HG03039 (cell line): ENCODE data around the gene GGTLC1.

ENCODE experiments used
- ATAC-seq: cut with Tn5 transposase; IDR thresholded peaks from one replicate; pipeline ENCODE4 v1.9.1; 2021; ENCODE audit warnings: mild to moderate bottlenecking, moderate library complexity; ENCODE audit not compliant: unreplicated experiment

Gene GGTLC1

DNA sequence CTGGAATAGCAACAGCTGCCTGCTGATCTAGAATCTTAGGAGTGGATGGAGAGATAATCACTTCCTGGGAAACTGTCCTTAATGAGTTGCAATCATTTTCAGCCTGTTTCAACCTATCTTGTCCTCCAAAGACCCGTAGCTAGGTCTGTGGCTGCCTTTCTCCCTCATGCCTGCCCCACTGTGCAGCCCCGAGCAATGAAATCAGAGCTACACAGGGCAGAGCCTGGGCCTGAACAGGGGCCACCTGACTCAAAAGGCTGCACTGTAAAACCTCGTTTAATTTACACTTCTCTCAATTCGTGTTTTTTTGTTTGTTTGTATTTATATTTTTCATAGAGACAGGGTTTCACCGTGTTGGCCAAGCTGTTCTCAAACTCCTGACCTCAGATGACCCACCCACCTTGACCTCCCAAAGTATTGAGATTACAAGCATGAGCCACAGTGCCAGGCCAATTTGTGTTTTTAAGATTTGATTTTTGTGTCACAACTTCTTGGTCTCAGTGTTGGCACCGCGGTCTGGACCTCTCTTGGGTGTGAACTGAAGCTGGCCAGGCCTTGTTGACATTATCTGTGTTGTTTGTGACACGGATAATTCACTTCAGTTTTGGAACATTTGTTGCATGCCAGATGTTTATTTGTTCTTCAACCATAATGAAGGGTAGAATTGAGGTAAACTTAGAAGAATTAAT lies 21.5 kb downstream of the GGTLC1 start:
- ATAC-seq: no peak

DNA sequence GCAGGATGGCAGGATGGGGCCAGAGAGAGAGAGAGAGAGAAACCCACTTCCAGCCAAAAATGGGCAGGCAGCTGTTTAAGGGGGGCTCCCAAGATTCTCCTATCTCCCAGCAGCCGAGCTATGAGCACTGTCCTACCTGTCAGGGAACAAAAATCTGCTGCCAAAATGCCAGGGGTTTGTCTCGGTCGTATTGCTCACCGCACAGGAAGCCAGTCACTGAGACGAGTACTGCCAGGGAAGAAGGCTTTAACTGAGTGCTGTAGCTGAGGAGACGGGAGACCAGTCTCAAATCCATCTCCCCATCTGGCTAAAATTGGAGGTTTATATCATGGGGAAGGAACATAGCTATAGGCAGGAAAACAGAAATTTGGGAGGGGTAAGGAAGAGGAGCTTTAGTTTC lies 22.3 kb downstream of the GGTLC1 start:
- ATAC-seq: no peak

DNA sequence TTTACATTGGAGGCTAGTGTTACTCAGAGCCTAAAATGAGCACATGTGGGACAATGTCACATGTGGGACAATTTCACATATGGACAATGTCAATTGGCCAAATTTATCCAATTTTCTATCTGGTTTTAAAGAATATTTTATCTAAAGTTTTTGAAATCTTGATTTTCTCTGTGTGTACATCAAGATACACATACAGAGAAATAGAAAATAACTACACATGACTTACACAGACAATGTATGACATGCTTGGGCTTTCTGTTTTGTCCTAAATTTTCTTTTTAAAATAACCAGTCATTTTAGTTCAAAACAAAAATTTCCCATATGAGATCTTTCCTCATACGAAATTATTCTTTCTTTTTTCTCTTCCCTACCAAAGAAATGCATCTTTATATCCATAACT lies 24.6 kb downstream of the GGTLC1 start:
- no peak for ATAC-seq

DNA sequence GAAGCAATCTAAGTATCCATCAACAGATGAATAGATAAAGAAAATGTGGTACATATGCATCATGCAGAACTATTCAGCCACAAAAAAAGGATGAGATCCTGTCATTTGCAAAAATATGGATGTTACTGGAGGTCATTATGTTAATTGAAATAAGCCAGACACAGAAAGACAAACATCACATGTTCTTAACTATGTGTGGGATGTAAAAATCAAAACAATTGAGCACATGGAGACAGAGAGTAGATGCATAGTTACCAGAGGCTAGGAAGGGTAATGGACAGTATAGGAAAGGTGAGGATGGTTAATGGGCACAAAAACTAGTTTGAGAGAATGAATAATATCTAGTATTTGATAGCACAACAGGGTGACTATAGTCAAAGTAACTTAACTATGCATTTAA lies 26.3 kb downstream of the GGTLC1 start:
- ATAC-seq: no peak

DNA sequence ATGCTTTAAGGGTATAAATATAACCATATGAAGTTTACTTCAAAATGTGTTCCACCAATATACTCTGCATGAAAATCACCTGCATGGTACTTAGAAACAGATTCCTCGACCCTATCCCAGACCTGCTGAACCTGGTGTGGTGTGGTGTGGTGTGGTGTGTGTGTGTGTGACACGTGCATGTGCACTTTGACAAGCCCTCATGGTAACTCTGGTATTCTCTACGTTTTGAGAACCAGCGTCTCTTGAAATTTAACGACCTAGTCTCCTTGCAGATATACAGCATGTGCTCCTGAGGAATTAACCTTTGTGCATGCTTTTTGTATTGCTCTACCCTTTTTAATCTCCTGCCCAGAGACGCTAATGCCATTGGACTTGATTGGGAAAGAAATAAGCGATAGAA lies 29.5 kb downstream of the GGTLC1 start:
- no peak for ATAC-seq

DNA sequence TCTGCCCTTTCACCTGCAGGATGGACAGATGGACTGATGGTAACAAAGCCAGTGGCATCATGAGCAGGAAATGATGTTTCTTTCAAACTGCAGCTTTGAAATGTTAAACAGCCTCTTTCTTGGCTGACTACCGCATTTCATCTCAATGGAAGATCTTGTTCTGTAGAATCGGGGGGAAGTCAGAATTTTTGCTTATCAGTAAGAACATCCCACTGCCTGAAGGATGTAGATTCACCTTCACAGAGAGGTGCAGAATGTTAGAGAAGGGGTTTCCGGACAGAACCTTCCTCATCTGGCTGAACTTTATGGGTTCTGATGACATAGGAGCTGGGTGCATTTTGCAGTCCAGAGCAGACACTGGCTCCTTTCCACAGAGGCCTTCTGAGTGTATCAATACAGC lies 32.7 kb downstream of the GGTLC1 start:
- ATAC-seq: no peak

DNA sequence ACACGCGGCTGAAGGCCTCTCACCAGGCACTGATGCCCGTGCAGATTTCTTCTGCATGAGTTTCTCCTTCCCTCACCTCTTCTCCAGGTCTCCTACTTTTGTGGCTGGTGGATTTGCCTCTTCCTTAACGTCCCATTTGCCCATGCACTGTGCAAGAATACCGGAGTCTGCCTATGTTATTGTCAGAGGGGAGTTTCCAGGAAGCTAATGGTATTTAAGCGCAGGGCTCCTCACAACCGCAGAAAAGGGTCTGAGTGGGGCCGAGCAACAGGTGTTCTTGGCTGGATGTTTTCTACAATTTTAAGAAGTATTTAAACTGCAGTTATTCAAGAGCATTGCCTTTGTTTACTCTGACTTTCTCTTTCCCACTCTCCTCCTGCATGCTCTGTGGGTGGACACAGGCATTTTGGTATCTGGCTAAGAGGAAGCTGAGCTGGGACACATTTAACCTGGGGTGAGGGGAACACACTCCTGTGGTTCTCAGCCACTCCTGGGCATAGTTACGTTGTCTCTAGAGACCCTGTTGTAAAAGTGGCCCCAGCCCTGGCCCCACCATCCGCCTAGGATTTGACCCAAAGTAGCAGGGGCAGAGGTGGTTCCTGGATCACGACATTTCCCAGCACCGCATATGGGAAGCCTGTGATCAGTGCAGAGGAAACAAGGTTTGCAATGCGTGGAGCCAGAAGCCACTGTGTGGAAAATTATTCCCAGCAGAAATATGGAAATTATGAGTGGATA lies 34.4 kb downstream of the GGTLC1 start:
- ATAC-seq: no peak

DNA sequence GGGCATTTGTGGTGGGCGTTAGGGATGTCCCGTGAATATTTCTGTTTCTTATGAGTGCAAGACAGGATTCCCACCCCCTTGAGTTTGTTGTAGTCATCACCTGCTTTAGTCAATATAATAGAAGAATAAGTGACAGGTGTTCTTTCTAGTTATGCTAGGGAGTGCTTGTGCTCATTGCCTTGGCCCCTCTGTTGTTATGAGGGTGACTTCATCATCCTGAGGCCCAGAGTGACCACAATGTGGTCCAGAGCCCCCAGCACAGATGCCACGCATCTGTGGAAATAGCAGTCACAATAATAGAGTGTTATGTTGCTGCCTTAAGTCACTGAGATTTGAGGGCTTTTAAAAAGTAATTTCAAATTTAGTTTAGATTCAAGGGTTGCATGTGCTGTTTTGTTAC lies 42.4 kb downstream of the GGTLC1 start:
- no peak for ATAC-seq

DNA sequence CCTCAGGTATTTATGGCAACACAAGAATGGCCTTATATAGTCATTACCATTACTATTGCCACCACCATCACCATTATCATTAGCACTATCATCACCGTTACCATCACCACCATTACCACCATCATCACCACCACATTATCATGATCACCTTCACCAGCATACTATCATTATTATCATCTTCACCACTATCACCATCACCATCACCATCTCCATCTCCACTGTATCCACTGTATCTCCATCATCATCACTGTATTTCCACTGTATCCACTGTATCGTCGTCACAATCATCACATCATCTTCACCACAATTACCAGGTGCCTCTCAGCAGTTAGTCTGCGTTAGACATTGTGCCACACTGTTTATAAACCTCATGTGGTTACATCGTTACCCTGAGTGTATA lies 45.3 kb downstream of the GGTLC1 start:
- no peak for ATAC-seq

DNA sequence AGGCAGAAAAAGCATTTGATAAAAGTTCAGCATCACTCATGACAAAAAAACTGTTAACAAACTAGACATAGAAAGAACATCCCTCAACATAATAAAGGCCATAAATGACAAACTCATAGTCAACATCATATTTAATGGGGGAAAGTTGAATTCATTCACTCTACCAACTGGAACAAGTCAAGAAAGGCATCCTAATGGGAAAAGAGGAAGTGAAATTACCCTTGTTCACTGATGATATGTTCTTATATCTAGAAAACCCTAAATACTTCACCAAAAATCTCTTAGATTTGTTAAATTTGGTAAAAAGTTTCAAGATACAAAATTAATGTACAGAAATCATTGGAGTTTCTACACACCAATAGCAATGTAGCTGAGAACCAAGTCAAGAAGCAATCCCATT lies 48.9 kb downstream of the GGTLC1 start:
- no peak for ATAC-seq

DNA sequence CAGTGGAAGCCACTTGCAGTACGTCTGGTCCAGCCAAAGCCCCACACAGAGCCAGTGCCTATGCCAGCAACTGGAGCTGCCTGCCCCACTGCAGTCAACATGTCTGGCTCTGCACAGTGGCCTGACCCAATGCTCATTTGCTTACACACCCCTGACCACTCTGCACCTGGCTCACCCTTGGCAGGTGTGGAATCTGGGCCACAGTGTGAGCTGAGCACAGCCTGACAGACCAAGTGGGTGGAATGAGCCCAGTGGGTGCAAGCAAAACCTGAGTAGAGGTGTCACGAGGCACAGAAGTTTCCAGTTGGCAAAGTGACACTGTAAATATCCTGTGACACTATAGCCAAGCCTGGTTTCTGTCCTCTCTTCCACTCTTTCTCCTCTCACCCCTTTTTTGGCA lies 49.5 kb downstream of the GGTLC1 start:
- no peak for ATAC-seq

DNA sequence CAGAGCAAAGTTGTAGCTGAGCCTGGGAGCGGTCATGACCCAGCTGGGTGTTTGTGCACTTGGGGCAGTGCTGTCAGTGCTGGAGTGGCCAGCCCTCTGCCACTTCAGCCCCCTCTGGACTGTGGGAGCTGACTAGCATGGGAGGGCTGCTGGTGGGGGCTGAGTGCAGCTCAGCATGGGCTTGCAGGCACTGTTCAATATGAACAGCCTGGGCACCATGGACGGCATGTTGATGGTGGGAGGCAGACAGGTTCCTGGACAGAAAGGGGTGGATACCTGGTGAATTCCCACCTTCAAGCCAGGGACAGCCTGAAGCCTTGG lies 50.5 kb downstream of the GGTLC1 start:
- ATAC-seq: no peak

DNA sequence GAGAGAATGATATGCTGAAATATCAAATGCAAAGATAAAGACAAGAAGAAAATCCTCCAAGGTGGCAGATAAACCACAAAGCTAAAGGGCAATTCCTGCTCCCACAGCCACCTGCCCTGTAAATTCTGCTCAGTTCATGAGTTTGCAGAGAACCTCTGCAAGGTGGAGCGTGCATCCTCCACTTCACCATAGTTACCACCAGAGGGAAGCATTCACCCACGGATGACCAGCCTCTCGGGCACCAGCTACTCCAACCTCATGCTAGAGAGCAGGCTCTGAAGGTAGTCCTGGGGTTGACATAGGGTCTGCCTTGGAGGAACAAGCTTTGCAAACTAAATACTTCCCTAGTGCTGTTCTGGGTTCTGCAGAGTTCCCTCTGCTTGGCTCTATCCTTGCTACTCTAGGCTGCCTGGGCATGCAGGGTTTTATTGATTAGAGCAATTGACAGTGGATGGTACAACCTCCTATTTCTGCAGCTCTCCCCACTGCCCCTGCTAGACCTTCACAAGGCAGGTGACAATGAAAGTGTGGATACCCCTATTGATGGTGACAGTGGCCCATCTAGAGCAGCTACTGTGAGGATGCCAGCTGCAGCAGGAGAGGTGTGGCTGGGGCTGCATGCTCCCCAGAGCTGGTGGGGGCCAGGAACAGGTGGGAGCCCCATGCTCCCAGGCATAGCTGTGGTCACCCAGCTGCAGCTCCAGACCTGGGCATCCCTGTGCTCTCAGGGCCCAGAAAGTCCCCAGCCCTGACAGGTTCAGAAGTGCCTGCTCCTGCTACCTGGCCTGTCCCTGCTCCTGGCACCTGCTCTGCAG lies 51.1 kb downstream of the GGTLC1 start:
- ATAC-seq: peak; percentile 80
